Fibroblast of upper back skin (primary cell): ENCODE measurements around the gene CPT2.

ENCODE experiments used
- DNase-seq: peaks from one replicate; pipeline ENCODE4 v3.0.0-alpha.2; 2013

Gene CPT2

GRCh38 chr1:53220171-53220961, 23.7 kb downstream of the CPT2 start, which contains the start of gene CZIB:
Gene CZIB, minus strand, starts transcription at chr1:53220634. Its CDS starts 59 bp downstream, at chr1:53220575.
- DNase-seq = peak; percentile 87

GRCh38 chr1:53220962-53221286, 24.3 kb downstream of the CPT2 start:
- DNase-seq = no peak

DNA sequence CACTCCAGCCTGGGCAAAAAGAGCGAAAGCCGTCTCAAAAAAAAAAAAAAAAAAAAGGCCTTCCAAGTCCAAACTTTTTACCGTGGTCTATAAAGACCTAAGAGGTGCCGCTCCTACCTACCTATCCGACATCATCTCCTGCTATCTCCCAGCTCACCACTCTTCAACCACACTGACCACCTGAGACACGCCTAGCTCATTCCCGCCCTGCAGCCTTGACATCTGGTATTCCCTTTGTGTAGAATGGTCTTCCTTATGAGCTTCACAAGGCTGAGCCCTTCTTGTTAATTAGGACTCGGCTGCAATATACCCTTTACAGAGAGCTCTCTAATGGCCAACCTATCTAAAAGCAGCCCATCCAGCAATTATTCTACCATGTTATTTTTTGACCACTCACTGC, 41.0 kb downstream of the CPT2 start:
- DNase-seq = no peak

DNA sequence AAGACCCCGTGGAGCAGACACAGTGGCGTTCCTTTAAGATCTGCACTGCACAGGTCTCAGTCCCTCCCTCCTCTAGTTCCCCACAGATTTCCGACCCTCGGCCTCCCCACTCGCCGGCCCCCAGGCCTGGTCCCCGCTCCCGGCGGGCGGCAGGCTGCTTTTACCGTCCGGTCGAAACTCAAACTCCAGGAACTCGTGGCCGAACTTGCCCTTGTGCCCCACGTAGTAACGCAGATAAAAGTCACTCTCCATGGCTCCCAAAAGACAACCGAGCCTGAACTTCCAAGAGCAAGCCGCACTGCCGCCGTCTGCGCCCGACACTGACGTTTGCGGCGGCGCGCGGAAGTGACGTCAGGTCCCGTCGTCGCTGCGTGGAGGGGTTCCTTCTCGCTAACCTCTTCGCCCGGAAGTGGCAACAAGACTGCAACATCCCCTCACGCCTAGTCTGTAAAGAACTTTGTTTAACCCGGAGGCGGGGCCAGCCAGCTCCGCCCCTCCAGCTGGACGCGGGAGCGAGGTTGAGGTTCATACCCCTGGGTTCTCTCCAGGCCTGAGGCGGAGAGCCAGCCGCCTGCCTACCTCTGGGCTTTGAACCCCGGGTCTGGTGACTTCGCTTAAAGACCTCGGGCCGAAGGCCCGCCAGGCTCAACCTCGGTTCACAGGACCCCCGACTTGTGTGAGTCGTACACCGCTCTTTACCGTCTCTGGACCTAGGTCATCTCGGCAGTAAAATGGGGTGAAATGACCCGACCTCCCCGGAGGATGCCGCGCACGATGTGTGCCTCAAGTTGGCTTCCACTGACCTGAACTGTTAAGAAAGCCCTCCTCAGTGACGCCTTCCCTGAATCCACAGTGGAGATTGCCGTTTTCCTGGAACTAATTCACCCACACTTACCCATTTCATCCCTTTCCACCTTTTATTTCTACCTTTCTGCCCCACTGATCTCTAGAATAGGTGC, 41.9 kb downstream of the CPT2 start, which contains the start of gene MAGOH:
MAGOH (minus strand) TSS at position 322 of the 959 bp plus-strand sequence; CDS start at position 252, 70 bp downstream.
- peak; percentile 97 for DNase-seq

DNA sequence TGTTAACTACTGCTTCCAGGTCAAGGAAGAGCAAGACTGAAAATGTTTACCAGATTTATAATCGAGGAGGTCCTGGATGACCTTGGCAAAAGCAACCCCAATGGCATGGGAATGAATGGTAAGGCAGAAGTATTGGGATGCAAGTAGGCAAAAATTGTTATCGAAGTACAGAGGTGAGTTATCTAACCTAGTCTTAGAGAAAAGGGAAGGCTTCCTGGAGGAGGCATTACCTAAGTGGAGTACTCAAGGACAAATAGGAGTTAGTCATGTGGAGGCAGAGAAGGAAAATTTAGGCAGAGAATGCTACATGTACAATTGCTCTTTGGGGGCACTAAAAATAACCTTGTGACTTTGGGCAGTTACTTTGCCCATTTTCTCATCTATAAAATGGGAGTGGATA, 45.2 kb downstream of the CPT2 start:
- DNase-seq = no peak

GRCh38 chr1:53242381-53242780, 45.8 kb downstream of the CPT2 start:
- no peak for DNase-seq

DNA sequence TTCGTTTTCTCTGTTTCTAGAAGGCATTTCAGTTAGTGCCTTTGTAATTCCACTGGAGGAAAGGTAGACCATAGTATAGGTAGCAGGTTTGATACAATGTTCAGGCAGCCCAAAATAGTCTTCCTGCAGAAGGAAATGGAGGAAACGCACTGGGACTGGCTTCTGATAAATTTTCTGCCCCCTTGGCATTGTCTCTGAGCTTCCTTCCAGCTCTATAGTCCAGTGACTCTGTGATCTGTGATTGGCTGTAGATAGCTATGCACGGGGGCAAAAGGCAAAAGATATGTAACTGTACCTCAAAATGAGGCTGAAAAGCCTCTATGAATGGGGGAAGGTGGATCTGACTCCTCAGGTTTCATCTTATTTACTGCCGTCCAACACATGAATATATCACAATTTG, 47.5 kb downstream of the CPT2 start:
- DNase-seq = no peak

DNA sequence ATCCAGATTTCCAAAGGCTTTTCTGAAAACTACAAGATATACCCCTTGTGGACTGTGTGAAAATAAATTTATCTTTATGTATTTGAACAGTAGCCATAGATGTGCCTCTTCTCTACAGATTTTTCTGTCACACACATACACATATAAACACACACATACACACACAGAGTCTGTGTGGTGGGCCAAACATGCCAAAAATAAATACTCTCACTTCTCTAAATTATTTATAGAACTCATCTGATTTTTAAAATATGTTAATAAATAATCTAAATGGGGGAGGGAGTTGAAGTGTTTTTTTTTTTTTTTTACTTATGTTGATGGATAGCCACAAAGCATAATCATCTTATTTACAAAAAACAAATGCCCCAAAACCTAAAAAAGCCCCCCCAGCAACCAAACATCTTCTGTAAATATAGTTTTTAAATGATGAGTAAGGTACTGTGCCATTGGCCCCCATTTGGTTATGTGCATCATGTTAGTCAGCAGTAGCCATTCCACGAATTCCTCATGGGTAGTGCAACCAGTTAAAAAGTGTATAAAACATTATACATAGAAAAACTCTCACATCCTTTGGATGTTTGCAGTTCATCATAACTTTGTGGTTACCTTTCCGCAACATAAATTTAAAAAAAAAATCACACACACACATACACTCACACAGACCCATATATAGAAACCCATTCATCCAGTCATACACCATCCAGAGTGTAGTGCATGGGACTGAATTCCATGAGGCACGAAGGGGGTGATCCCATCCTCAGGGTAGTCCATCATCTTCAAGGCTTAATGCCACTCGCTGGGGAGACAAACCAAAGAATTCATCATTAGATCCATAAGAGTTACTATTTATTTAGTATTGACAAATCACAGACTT, 49.9 kb downstream of the CPT2 start:
- peak; percentile 96 for DNase-seq

- peak; percentile 40 for DNase-seq
Measured at GRCh38 chr1:53249706-53250105, 53.1 kb downstream of the CPT2 start.

GRCh38 chr1:53250325-53250724, 53.7 kb downstream of the CPT2 start:
- DNase-seq = no peak

DNA sequence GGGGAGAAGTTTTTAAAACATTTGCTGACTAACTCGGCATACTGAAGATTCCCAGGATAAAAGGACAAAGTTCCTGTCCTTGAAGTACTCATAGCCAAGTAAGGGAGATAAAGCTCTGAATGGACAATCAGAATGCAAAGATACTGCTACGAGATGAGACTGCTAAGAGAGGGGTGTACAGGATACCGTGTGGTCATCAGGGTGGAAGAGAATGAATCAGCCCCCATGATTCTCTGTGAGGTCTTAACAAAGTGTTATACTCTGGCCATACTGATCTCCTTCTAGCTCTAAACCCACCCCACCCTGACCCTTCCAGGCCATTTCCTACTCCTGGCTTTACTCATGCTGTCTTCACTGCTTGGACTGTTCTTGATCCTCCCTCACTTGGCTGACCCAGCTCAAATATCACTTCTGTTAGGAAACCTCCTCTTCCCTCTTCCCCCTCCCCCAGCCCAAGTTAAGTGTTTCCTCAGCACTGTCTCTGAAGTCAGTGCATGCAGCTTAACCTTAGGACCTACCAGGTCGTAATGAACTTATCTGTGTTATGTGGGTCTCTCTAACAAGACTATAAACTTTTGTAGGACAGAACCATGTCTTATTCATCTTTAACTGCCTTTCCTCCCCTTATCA, 57.5 kb downstream of the CPT2 start:
- DNase-seq = no peak

DNA sequence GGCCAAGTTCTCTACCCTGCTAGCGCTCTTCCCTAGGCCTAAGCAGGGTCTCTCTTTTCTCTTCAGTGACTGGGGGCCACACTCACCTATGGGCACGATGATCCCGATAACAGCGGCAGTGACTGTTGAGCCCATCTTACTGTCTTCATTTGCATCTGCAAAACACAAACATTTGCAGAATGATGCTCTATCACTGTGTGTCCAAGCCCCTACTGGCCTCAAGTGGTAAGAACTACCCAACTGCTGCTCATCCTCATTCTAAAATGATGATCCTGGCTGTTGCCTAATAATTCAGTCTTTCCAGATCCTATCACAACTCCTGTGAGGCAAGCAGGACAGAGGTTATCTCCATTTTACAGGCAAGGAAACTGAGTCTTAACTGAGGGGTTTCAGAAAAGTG, 58.4 kb downstream of the CPT2 start:
- DNase-seq = no peak

DNA sequence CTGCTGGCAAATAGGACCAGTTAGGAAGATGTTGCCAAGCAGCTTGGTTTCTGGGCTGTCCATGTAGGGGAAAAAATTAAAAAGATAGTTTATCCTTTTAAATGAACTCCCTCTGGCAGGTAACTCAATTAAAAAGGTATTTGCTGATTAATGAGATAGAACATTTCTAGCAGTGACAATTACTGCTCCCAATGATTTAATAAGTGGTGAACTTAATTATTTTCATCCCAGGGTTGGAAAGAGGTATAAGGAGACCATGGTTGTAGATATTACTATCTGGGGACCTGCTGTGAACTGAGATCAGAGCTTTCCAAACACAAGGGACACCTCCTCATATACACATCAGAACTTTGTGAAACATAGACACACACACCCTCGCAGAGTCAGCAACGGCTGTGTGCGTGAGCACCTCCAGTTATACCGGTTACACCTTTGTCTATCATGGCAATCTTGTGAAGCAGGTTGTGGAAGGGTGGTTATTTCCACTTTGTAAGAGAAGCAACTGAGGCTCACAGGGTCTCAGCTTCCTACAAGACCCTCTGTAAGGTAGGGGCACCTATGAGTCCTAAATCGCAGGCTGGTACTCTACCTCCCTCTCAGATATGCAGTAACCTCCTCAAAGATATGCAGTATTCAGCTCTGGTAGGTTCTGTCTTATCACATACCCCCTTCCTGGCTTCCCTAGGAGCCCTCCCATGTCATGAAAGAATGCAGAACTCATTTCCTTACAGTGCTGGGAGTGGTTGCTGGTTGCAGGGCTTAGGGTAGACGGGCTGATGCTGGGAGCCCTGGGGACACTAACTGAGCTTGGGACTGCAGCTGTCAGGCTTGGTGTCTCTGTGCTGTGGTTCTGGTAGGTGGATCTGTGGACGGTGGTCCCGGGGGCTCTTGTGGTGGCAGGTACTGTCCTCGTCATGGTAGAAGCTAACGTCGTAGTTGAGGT, 60.2 kb downstream of the CPT2 start:
- DNase-seq = no peak

- peak; percentile 39 for DNase-seq
Measured at GRCh38 chr1:53257454-53258081, 60.9 kb downstream of the CPT2 start.

- no peak for DNase-seq
Measured at GRCh38 chr1:53258216-53258615, 61.6 kb downstream of the CPT2 start.

- no peak for DNase-seq
Measured at GRCh38 chr1:53259932-53260331, 63.3 kb downstream of the CPT2 start.

GRCh38 chr1:53260631-53261247, 64.1 kb downstream of the CPT2 start:
- no peak for DNase-seq

- DNase-seq = no peak
Measured at GRCh38 chr1:53262000-53262399, 65.4 kb downstream of the CPT2 start.
